Measurements from ENCODE around the gene EHD1. TPM values are rescaled to one million over a fixed set of nuclear protein-coding genes. Genes with fewer than 3 reads are reported as not detected.

The EHD1 gene
- total RNA-seq, 6 donors from 2014 or later = 43.0 to 167 (median 103) TPM

DNA sequence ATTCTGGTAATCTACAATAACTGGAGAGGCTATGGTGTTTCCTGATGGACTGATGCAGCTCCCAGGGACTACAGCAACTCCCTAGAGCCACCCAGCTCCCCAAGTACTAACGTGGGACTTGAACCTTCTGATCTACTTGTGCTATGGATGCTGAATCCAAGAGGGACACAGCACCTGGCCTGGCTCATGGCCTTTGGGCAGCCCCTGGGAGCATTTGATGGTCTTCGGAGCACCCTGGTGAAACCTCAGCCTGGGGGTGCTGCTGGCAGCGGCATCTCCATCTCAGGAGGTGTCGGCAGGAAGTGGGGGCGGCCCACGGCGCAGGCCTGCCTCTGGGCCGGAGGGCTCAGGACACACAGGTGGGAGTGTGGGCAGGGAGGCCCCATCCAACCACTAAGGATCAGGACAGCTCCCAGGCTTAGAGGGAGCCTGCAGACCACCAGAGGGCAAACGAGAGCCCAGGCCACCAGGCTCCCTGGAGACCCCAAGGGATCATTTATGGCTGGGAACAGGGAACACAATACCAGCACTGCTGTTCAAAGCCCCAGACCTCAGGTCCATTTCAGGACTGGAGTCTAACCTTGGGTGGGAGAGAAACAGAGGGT, 8.7 kb downstream of the EHD1 start:
- ATAC-seq (ENCODE audit: low FRiP score in 2 of 2) = no peak
- WGBS, 2 donors = 60 to 75% methylated on average over 1 to 9 of the region's 9 CpGs
- DNase-seq = no peak
- Histone ChIP-seq H3K36me3 (peaks cover 6 to 49% (median 20%) of the 10 kb centered on the region in 4 donors), H3K27ac (peak overlapping the region; percentile 82 to 92 (median 86)), H3K4me3 (peak overlapping the region in 1 of 4 donors; percentile 29), H3K9me3 (no peaks in the 10 kb centered on the region), H3K4me1 (peaks cover 84 to 92% (median 87%) of the 10 kb centered on the region in 4 donors), H3K27me3 (no peaks in the 10 kb centered on the region)
- TF ChIP-seq, protein P1, sequence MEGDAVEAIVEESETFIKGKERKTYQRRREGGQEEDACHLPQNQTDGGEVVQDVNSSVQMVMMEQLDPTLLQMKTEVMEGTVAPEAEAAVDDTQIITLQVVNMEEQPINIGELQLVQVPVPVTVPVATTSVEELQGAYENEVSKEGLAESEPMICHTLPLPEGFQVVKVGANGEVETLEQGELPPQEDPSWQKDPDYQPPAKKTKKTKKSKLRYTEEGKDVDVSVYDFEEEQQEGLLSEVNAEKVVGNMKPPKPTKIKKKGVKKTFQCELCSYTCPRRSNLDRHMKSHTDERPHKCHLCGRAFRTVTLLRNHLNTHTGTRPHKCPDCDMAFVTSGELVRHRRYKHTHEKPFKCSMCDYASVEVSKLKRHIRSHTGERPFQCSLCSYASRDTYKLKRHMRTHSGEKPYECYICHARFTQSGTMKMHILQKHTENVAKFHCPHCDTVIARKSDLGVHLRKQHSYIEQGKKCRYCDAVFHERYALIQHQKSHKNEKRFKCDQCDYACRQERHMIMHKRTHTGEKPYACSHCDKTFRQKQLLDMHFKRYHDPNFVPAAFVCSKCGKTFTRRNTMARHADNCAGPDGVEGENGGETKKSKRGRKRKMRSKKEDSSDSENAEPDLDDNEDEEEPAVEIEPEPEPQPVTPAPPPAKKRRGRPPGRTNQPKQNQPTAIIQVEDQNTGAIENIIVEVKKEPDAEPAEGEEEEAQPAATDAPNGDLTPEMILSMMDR (IDR thresholded peaks at IDR 0.05) = peak in 2 of 6 experiments; percentile 4 to 13
- no peak for TF ChIP-seq EP300 (IDR thresholded peaks at IDR 0.05)

- 52 to 54% methylated on average over 9 to 16 of the region's 21 CpGs for WGBS, 2 donors
- peaks cover 87 to 95% (median 91%) of the 10 kb centered on the region in 4 donors for H3K4me1 ChIP-seq
- H3K27ac ChIP-seq = peak overlapping the region; percentile 82 to 92 (median 86)
- peaks cover 6 to 46% (median 18%) of the 10 kb centered on the region in 4 donors for H3K36me3 ChIP-seq
- no peaks in the 10 kb centered on the region for H3K27me3 ChIP-seq
- peak; percentile 61 to 85 for DNase-seq
- peak in 1 of 2 donors; percentile 42 for TF ChIP-seq POLR2AphosphoS5 (IDR thresholded peaks at IDR 0.05)
- TF ChIP-seq, protein P1 (IDR thresholded peaks at IDR 0.05) = no peak
- no peak for TF ChIP-seq EP300 (IDR thresholded peaks at IDR 0.05)
- no peak for TF ChIP-seq POLR2A (IDR thresholded peaks at IDR 0.05)
- peak overlapping the region in 1 of 4 donors; percentile 29 for H3K4me3 ChIP-seq
- H3K9me3 ChIP-seq = no peaks in the 10 kb centered on the region
- ATAC-seq (ENCODE audit: low FRiP score in 2 of 2) = peak; percentile 15 to 53
Measured at GRCh38 chr11:64868904-64869570, 9.4 kb downstream of the EHD1 start.

DNA sequence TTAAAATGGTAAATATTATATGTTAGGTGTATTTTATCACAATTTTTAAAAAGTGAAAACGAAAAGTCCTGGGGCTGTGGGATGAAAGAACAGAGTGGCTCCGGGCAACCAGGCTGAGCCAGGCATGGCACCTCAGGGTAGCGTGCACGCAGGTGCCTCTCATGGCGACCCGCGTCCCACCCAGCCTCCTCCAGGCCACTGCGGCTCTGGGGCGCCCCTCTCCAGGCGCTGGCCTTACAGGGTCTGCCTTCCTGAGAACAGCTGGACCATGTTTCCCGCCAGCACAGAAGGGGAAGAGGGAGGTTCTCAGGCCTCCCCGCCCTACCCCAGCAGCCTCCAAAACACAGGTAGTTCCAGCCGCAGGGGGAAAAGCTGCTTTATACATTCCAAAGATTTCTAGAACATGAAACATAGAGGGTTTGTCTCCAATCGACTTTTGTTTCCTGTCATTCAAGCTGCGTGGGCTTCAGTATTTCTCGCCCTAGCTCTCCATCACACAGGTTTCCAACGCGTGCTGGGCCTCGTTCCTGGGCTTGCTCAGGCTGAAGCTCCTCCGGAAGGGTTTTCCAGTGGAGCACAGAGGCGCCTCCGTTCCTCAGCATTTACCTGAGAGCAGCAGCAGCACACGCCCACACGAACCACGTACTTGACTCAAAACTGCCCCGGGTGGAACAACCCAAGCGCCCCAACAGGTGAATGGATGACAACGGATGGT, 10.5 kb downstream of the EHD1 start:
- H3K27ac ChIP-seq = peak overlapping the region; percentile 82 to 92 (median 86)
- WGBS, 2 donors = 78% methylated on average over 28 of the region's 28 CpGs
- no peak for ATAC-seq (ENCODE audit: low FRiP score in 2 of 2)
- no peaks in the 10 kb centered on the region for H3K27me3 ChIP-seq
- no peaks in the 10 kb centered on the region for H3K9me3 ChIP-seq
- peaks cover 93 to 98% (median 95%) of the 10 kb centered on the region in 4 donors for H3K4me1 ChIP-seq
- no peak for DNase-seq
- no peak overlapping the region for H3K4me3 ChIP-seq
- no peak for TF ChIP-seq POLR2A (IDR thresholded peaks at IDR 0.05)
- TF ChIP-seq, protein P1 (IDR thresholded peaks at IDR 0.05) = no peak
- TF ChIP-seq POLR2AphosphoS5 (IDR thresholded peaks at IDR 0.05) = no peak
- no peak for TF ChIP-seq EP300 (IDR thresholded peaks at IDR 0.05)
- peaks cover 0 to 35% (median 9%) of the 10 kb centered on the region in 4 donors for H3K36me3 ChIP-seq

GRCh38 chr11:64866173-64866491, 12.3 kb downstream of the EHD1 start:
- H3K27me3 ChIP-seq = no peaks in the 10 kb centered on the region
- H3K4me3 ChIP-seq = no peak overlapping the region
- no peak for DNase-seq
- H3K4me1 ChIP-seq = peaks cover 92 to 97% (median 95%) of the 10 kb centered on the region in 4 donors
- 79 to 89% methylated on average over 4 of the region's 4 CpGs for WGBS, 2 donors
- no peak for TF ChIP-seq POLR2AphosphoS5 (IDR thresholded peaks at IDR 0.05)
- no peak for TF ChIP-seq POLR2A (IDR thresholded peaks at IDR 0.05)
- TF ChIP-seq, protein P1 (IDR thresholded peaks at IDR 0.05) = no peak
- no peak for TF ChIP-seq EP300 (IDR thresholded peaks at IDR 0.05)
- H3K36me3 ChIP-seq = peaks cover 0 to 18% (median 0%) of the 10 kb centered on the region in 4 donors
- no peaks in the 10 kb centered on the region for H3K9me3 ChIP-seq
- H3K27ac ChIP-seq = peak overlapping the region; percentile 83 to 95 (median 90)
- ATAC-seq (ENCODE audit: low FRiP score in 2 of 2) = no peak

Data from upper lobe of left lung (tissue), 6 donors.